HepG2 (cell line): ENCODE data around the gene PROX2. TPM values are rescaled to one million over a fixed set of nuclear protein-coding genes. Genes with fewer than 3 reads are reported as not detected.

Experiments
- ATAC-seq: fragments of 200-7000 bp; cut with Tn5 transposase; 3 replicates; pipeline ENCODE4 v1.9.1; 2020; ENCODE audit warnings: mild to moderate bottlenecking, moderate library complexity
- BruUV-seq: library from RNA; stranded (reverse); fragments of 400-500 nt; replicated peaks from 2 replicates; lab custom pipeline; 2021; lab: Mats Ljungman, UMichigan
- CTCF ChIA-PET: fragments of 300-600 bp; formaldehyde crosslinking; extraction: SDS; loops from one replicate; lab custom pipeline; 2021; ENCODE audit warnings: low total read pairs, inconsistent platforms, low intra/inter-chr PET ratio; lab: Yijun Ruan, JAX
- POLR2A ChIA-PET: fragments of 350-600 bp; sonication (Branson Sonifier 250); formaldehyde crosslinking; loops from one replicate; lab custom pipeline; 2020; ENCODE audit warnings: antibody characterized with exemption, inconsistent platforms; lab: Yijun Ruan, JAX
- DNase-seq: peaks from one replicate; pipeline ENCODE4 v3.0.0-alpha.2; 2015; ENCODE audit warnings: low spot score
- FAIRE-seq: peaks from 3 replicates; lab custom pipeline; 2011; peaks lifted over from hg19 to GRCh38; lab: Jason Lieb, UNC
- H2AFZ ChIP-seq: one replicate; pipeline ENCODE4 v1.6.1; 2011; ENCODE audit warnings: low read length, inconsistent platforms
- H3K27ac ChIP-seq: fragments of 300-600 bp; 3 replicates; pipeline ENCODE4 v1.8.0; 2011; ENCODE audit warnings: mixed run types, mild to moderate bottlenecking, mixed read lengths, low read length, inconsistent platforms; ENCODE audit not compliant: insufficient read depth; ENCODE audit errors: extremely low read length
- H3K27me3 ChIP-seq, 2 experiments: fragments of 200-600 bp in 1 of 2; 2 replicates in 1 of 2; 3 replicates in 1 of 2; pipeline versions ENCODE4 v1.6.0 to v1.8.0; 2011; ENCODE audit warnings: low read length in 2 of 2, mild to moderate bottlenecking in 2 of 2, moderate library complexity in 2 of 2, inconsistent platforms in 1 of 2; ENCODE audit not compliant: insufficient read depth in 2 of 2, control insufficient read depth in 1 of 2
- H3K36me3 ChIP-seq, 2 experiments: fragments of 200-600 bp in 1 of 2; replicated peaks in 1 of 2; 2 replicates in 1 of 2; 3 replicates in 1 of 2; pipeline versions ENCODE4 v1.5.1 to v1.8.0; 2011; ENCODE audit warnings: low read length in 2 of 2, inconsistent platforms in 1 of 2; ENCODE audit not compliant: insufficient read depth in 2 of 2, control insufficient read depth in 1 of 2
- H3K4me1 ChIP-seq: 2 replicates; pipeline ENCODE4 v1.5.1; 2012; ENCODE audit warnings: low read length, inconsistent platforms; ENCODE audit not compliant: insufficient read depth
- H3K4me2 ChIP-seq: 2 replicates; pipeline ENCODE4 v1.6.0; 2011; ENCODE audit warnings: low read depth, low read length, inconsistent platforms
- H3K4me3 ChIP-seq, 3 experiments: fragments of 200-600 bp in 1 of 3; sonication (generic), shearing (Covaris generic) in 1 of 3; replicated peaks in 1 of 3; 2 replicates each; pipeline ENCODE4 v1.5.1; 2011 to 2016; ENCODE audit warnings: low read length in 3 of 3, inconsistent platforms in 2 of 3, low read depth in 2 of 3, mild to moderate bottlenecking in 2 of 3, control low read depth in 1 of 3, mixed read lengths in 1 of 3; ENCODE audit not compliant: insufficient read depth in 1 of 3
- H3K79me2 ChIP-seq: one replicate; pipeline ENCODE4 v1.6.1; 2011; ENCODE audit warnings: low read length, inconsistent platforms; ENCODE audit not compliant: insufficient read depth
- H3K9ac ChIP-seq: 2 replicates; pipeline ENCODE4 v1.6.0; 2011; ENCODE audit warnings: mild to moderate bottlenecking, low read depth, low read length, inconsistent platforms; ENCODE audit not compliant: insufficient read depth
- H3K9me3 ChIP-seq: 2 replicates; pipeline ENCODE4 v1.5.1; 2012; ENCODE audit warnings: mild to moderate bottlenecking, low read length
- H4K20me1 ChIP-seq: 2 replicates; pipeline ENCODE4 v1.6.0; 2011; ENCODE audit warnings: inconsistent platforms, mild to moderate bottlenecking, low read length, moderate library complexity; ENCODE audit not compliant: insufficient read depth
- ATRX ChIP-seq: sonication (generic); formaldehyde crosslinking; IDR thresholded peaks from 2 replicates; pipeline ENCODE4 v1.4.0; 2020; ENCODE audit warnings: missing genetic modification reagents, borderline replicate concordance
- GATAD1 ChIP-seq: IDR thresholded peaks from 2 replicates; pipeline ENCODE4 v1.6.1; 2016; ENCODE audit warnings: missing genetic modification reagents, missing compliant biosample characterization
- IRF9 ChIP-seq: sonication (generic); formaldehyde crosslinking; IDR thresholded peaks from 2 replicates; pipeline ENCODE4 v1.8.0; 2022; ENCODE audit warnings: missing genetic modification reagents, mild to moderate bottlenecking, borderline replicate concordance
- KDM5B ChIP-seq: sonication (generic); formaldehyde crosslinking; IDR thresholded peaks from 2 replicates; pipeline ENCODE4 v1.4.0; 2020; ENCODE audit warnings: missing genetic modification reagents, mild to moderate bottlenecking, borderline replicate concordance
- PATZ1 ChIP-seq: sonication (generic); formaldehyde crosslinking; IDR thresholded peaks from 2 replicates; pipeline ENCODE4 v1.4.0; 2020; ENCODE audit warnings: missing genetic modification reagents
- REPIN1 ChIP-seq: sonication (generic); formaldehyde crosslinking; IDR thresholded peaks from 2 replicates; pipeline ENCODE4 v1.8.0; 2022; ENCODE audit warnings: missing genetic modification reagents, low read depth, mild to moderate bottlenecking, borderline replicate concordance
- TAF15 ChIP-seq: fragments of 200-400 bp; formaldehyde crosslinking; IDR thresholded peaks from one replicate; pipeline ENCODE4 v1.6.1; 2018; ENCODE audit warnings: mild to moderate bottlenecking, low read depth, low read length; ENCODE audit not compliant: poor library complexity, severe bottlenecking
- ZBTB37 ChIP-seq: sonication (generic); formaldehyde crosslinking; IDR thresholded peaks from 2 replicates; pipeline ENCODE4 v1.4.0; 2020; ENCODE audit warnings: mild to moderate bottlenecking, missing genetic modification reagents
- ZFP1 ChIP-seq: IDR thresholded peaks from 2 replicates; pipeline ENCODE4 v1.6.1; 2016
- ZNF24 ChIP-seq: fragments of 450-650 bp; IDR thresholded peaks from 2 replicates; pipeline ENCODE4 v1.6.1; 2017; ENCODE audit warnings: antibody characterized with exemption, mild to moderate bottlenecking
- whole genome bisulfite sequencing: methylation state at CpG from one replicate; pipeline ENCODE4 v1.1.6; 2017; ENCODE audit warnings: low lambda C conversion rate; 5-methylcytosine and 5-hydroxymethylcytosine counted together
- in situ Hi-C: cut with HindIII; loops from 2 replicates; pipeline ENCODE4 v1.10.0; 2017; ENCODE audit warnings: low pct_unique_long_range_greater_than_20kb; ENCODE audit not compliant: extremely low pct_ligation_motif_present
- intact Hi-C: fragments of 100-400 bp; cut with micrococcal nuclease; formaldehyde crosslinking; loops from one replicate; pipeline ENCODE4 v1.10.0; 2022; ENCODE audit not compliant: unreplicated experiment
- polyA plus RNA-seq, 8 experiments: library from polyadenylated mRNA; depleted of rRNA in 3 of 8; stranded (reverse) in 7 of 8; unstranded in 1 of 8; fragments of >200 nt; fragmentation: Illumina TruSeq in 4 of 8; extraction: Trizol in 4 of 8; gene quantifications; 2 replicates each; pipeline versions ENCODE4 v1.2.1 to v1.2.3, GENCODE V29; 2011 to 2016; ENCODE audit warnings: low read depth in 4 of 8, missing spikeins in 1 of 8, mixed read lengths in 1 of 8; ENCODE audit not compliant: insufficient read depth in 1 of 8
- total RNA-seq, 5 experiments: library from RNA; depleted of rRNA; stranded (reverse); fragments of >200 nt; fragmentation: Illumina TruSeq; extraction: Trizol; gene quantifications; 2 replicates each; pipeline ENCODE4 v1.2.3, GENCODE V29; 2016; ENCODE audit warnings: low read depth in 1 of 5

The PROX2 gene
- total and polyA plus RNA-seq, 2 of the 13 experiments (the other 11 are each of a cell fraction or from before 2014, with no cell fraction given) = not detected

- Histone ChIP-seq H4K20me1 (no peaks in the 10 kb centered on the region), H3K4me3 (no peak overlapping the region), H2AFZ (no peak overlapping the region), H3K9me3 (no peaks in the 10 kb centered on the region), H3K4me1 (no peaks in the 10 kb centered on the region), H3K27ac (no peak overlapping the region), H3K4me2 (no peak overlapping the region), H3K9ac (no peak overlapping the region), H3K79me2 (no peaks in the 10 kb centered on the region), H3K36me3 (no peaks in the 10 kb centered on the region; a peak in 1 of 5 replicates), H3K27me3 (no peaks in the 10 kb centered on the region)
- in situ Hi-C loops = no loop called here
- ChIA-PET CTCF (no interaction called here), POLR2A (no interaction called here)
- DNase-seq (no peak), ATAC-seq (no peak), FAIRE-seq (no peak)
- 84% methylated on average over 4 of the region's 4 CpGs for WGBS
- intact Hi-C loops = no loop called here
- BruUV-seq = no TSS peak
- TF ChIP-seq PATZ1 = no peak
- TF ChIP-seq ZNF24 = no peak
Measured at GRCh38 chr14:74853581-74853980, 22.4 kb downstream of the PROX2 start.

GRCh38 chr14:74852922-74853530 is 22.9 kb downstream of the PROX2 start:
- no peak for TF ChIP-seq ATRX (CRISPR knock-in tag)
- TF ChIP-seq KDM5B (CRISPR knock-in tag) = no peak
- TF ChIP-seq GATAD1 (CRISPR knock-in tag) = no peak
- TF ChIP-seq IRF9 (CRISPR knock-in tag) = no peak
- no peak for TF ChIP-seq TAF15
- TF ChIP-seq ZFP1 (CRISPR knock-in tag) = no peak
- TF ChIP-seq ZBTB37 (CRISPR knock-in tag) = no peak
- TF ChIP-seq REPIN1 (CRISPR knock-in tag) = no peak
- Histone ChIP-seq H3K4me1 (no peaks in the 10 kb centered on the region), H2AFZ (no peak overlapping the region), H3K36me3 (no peaks in the 10 kb centered on the region; a peak in 1 of 5 replicates), H3K4me2 (no peak overlapping the region), H3K79me2 (no peaks in the 10 kb centered on the region), H3K27me3 (no peaks in the 10 kb centered on the region), H3K9ac (no peak overlapping the region), H3K4me3 (no peak overlapping the region), H3K27ac (no peak overlapping the region), H3K9me3 (no peaks in the 10 kb centered on the region), H4K20me1 (no peaks in the 10 kb centered on the region)
- intact Hi-C loops = no loop called here
- FAIRE-seq (no peak), DNase-seq (no peak), ATAC-seq (no peak; the same call in 2 of the 3 replicates)
- in situ Hi-C loops = no loop called here
- POLR2A ChIA-PET = no interaction called here
- CTCF ChIA-PET = no interaction called here
- 84% methylated on average over 2 of the region's 2 CpGs for WGBS
- no TSS peak for BruUV-seq
